ENCODE measurements around the gene CXCL13.
A peak's percentile ranks its signal among the peaks of the same experiment; 100 is the strongest.

CXCL13 gene

DNA sequence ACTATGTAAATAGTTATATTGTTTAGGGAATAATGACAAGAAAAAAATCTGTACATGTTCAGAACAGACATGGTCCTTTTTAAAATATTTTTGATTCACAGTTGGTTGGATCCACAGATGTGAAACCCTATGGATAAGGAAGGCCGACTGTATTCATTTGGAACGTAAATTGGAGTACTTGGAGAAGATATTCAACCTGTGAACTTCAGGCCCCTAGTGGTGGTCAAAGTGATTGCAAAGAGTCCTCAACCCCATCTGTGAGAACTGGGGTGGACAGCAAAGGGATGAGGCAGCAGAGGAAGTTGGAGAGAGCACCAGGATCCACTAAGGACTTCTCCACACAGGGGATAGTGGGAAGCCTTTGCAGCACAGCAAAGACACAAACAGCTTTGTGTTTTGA is 6.2 kb upstream of the CXCL13 start:
- TF ChIP-seq, protein P1, sequence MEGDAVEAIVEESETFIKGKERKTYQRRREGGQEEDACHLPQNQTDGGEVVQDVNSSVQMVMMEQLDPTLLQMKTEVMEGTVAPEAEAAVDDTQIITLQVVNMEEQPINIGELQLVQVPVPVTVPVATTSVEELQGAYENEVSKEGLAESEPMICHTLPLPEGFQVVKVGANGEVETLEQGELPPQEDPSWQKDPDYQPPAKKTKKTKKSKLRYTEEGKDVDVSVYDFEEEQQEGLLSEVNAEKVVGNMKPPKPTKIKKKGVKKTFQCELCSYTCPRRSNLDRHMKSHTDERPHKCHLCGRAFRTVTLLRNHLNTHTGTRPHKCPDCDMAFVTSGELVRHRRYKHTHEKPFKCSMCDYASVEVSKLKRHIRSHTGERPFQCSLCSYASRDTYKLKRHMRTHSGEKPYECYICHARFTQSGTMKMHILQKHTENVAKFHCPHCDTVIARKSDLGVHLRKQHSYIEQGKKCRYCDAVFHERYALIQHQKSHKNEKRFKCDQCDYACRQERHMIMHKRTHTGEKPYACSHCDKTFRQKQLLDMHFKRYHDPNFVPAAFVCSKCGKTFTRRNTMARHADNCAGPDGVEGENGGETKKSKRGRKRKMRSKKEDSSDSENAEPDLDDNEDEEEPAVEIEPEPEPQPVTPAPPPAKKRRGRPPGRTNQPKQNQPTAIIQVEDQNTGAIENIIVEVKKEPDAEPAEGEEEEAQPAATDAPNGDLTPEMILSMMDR (IDR thresholded peaks at IDR 0.05; ENCODE audit: insufficient read depth, low read length, poor library complexity, severe bottlenecking): peak; percentile 64
- no peaks in the 10 kb centered on the region for H3K36me3 ChIP-seq (ENCODE audit: control insufficient read depth, insufficient read depth, low read length)
- no peak for DNase-seq (ENCODE audit: extremely low read depth, insufficient read length)
- H3K27me3 ChIP-seq (replicated peaks; ENCODE audit: control insufficient read depth, insufficient read depth, low read length): peaks cover 2% of the 10 kb centered on the region; the same call in 1 of the 2 replicates
- H3K4me3 ChIP-seq (replicated peaks; ENCODE audit: low read depth, low read length): no peak overlapping the region

DNA sequence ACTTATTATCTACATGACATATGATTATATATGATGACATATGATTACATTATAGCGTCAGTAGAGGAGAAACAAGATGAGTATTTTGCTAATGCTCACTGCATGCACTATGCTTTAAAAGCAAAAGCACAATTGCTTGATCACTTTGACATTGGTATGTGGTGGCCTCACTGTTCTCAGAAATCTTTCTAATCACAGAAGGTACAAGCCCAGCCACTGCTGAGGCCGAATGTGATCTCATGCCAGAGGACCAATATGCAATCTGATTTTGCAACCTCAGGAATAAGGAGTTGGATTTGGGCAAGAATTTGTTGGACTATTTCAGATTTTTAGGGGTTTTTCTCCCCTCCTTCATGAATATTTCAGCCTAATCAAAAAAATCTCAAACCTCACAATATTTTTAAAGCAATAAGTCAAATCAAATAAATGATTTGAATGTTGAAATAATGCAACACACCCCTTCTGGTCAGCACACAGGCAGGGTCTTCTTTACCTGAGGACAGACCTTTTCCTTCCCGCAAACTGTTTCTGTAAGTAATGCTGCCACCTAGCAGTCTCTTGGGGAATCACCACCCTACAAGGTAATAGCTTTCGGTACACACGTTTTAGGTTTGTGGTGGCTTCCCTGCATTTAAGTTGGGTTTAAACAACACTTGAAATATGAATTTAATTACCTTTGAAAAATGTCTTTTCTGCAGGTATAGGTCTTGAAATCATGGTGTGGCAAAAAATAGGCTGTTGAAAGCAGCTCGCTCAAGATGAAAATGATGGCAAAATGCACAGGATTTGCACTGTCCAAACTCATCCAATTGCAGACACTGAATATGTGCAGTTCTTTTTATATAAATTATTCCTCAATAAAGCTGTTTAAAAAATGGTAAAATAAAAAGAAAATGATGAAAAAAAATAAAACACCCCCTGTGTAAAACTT is 4.8 kb upstream of the CXCL13 start:
- TF ChIP-seq, protein P1 (IDR thresholded peaks at IDR 0.05; ENCODE audit: insufficient read depth, low read length, poor library complexity, severe bottlenecking): peak; percentile 75
- no peaks in the 10 kb centered on the region for H3K36me3 ChIP-seq (ENCODE audit: control insufficient read depth, insufficient read depth, low read length)
- peaks cover 2% of the 10 kb centered on the region; the same call in 1 of the 2 replicates for H3K27me3 ChIP-seq (replicated peaks; ENCODE audit: control insufficient read depth, insufficient read depth, low read length)
- DNase-seq (ENCODE audit: extremely low read depth, insufficient read length): no peak
- no peak overlapping the region for H3K4me3 ChIP-seq (replicated peaks; ENCODE audit: low read depth, low read length)

DNA sequence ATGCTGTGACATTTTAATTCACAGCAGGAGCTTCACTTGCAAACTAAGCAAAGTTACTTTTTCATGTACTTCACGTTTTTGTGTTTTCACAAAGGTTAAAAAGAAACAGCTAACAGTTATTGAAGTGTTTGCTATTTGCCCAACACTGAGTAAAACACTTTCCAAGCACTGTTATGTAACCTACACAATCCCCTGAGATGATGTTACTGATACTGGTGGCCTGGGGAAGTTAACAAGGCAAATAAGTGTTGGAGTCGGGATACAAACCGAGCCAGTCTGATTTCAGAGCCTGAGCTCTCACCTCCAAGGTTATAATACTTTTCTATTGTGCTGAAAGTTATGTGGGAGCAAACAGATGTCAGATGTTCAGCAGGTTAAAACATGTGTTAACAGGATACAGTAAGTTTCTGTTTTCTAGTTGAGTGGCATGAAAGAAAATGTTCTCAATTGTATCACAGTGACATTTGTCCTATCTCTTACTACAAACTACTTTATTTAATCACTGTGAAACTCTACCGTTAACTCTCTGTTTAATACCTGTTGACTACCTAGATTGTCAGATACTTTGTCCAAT is 3.9 kb upstream of the CXCL13 start:
- Histone ChIP-seq H3K36me3 (ENCODE audit: control insufficient read depth, insufficient read depth, low read length) (no peaks in the 10 kb centered on the region), H3K4me3 (replicated peaks; ENCODE audit: low read depth, low read length) (no peak overlapping the region), H3K27me3 (replicated peaks; ENCODE audit: control insufficient read depth, insufficient read depth, low read length) (peaks cover 2% of the 10 kb centered on the region; the same call in 1 of the 2 replicates)
- TF ChIP-seq, protein P1 (IDR thresholded peaks at IDR 0.05; ENCODE audit: insufficient read depth, low read length, poor library complexity, severe bottlenecking): no peak
- DNase-seq (ENCODE audit: extremely low read depth, insufficient read length): no peak

DNA sequence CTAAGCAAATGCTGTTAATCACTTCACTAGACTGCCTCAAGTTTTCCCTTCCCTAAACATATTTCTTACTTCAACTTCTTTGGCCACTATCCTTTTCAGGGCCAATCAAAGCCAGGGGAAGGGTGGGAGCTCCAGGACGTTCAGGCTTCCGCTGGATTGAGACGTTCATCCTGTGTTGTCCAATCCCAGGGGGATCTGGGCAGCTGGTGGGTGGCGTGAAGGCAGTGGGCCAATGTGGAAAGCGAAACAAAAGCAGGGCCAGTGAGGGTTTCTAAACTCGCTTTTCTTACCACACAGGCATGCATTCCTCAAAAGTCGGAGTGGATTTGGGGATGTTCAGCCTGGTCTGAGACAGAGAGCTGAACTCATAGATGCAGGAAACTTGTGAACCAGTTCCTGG is 7.6 kb downstream of the CXCL13 start:
- H3K4me3 ChIP-seq (replicated peaks; ENCODE audit: low read depth, low read length): no peak overlapping the region
- TF ChIP-seq, protein P1 (IDR thresholded peaks at IDR 0.05; ENCODE audit: insufficient read depth, low read length, poor library complexity, severe bottlenecking): no peak
- H3K36me3 ChIP-seq (ENCODE audit: control insufficient read depth, insufficient read depth, low read length): no peaks in the 10 kb centered on the region
- no peaks in the 10 kb centered on the region; the same call in 1 of the 2 replicates for H3K27me3 ChIP-seq (replicated peaks; ENCODE audit: control insufficient read depth, insufficient read depth, low read length)
- DNase-seq (ENCODE audit: extremely low read depth, insufficient read length): no peak

DNA sequence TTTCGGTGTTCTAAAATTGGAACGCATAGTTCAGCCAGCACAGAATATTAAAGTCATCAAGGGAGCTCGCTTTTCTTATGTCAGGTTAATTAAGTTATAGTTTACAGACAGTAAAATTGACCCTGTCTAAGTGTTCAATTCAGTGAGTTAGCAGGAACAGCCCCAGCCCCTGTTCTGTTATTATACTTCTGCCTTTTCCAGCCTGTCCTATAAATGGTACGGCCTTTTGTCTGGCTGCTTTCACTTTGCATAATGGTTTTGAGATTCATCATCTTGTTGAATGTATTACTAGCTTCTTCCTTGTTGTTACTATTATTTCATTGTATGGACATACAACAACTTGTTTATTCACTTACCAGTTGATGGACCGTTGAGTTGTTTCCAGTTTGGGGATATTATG is 9.5 kb downstream of the CXCL13 start:
- Histone ChIP-seq H3K4me3 (replicated peaks; ENCODE audit: low read depth, low read length) (no peak overlapping the region), H3K36me3 (ENCODE audit: control insufficient read depth, insufficient read depth, low read length) (no peaks in the 10 kb centered on the region), H3K27me3 (replicated peaks; ENCODE audit: control insufficient read depth, insufficient read depth, low read length) (no peaks in the 10 kb centered on the region; the same call in 1 of the 2 replicates)
- no peak for DNase-seq (ENCODE audit: extremely low read depth, insufficient read length)
- TF ChIP-seq, protein P1 (IDR thresholded peaks at IDR 0.05; ENCODE audit: insufficient read depth, low read length, poor library complexity, severe bottlenecking): no peak
